Astrocyte (in vitro differentiated cells and primary cell): ENCODE results near the gene PTPN5. TPM values are rescaled to one million over a fixed set of nuclear protein-coding genes. Genes with fewer than 3 reads are reported as not detected.

ENCODE experiments used
- DNase-seq: peaks from one replicate; pipeline ENCODE4 v3.0.0-alpha.2; 2010; ENCODE audit warnings: low read depth
- FAIRE-seq: peaks from 2 replicates; lab custom pipeline; 2011; peaks lifted over from hg19 to GRCh38; lab: Jason Lieb, UNC
- H2AFZ ChIP-seq: 2 replicates; pipeline ENCODE4 v1.6.0; 2012; ENCODE audit warnings: low read depth, low read length, inconsistent platforms
- H3K27ac ChIP-seq: 2 replicates; pipeline ENCODE4 v1.5.1; 2011; ENCODE audit warnings: low read depth, low read length, inconsistent platforms
- H3K27me3 ChIP-seq: 2 replicates; pipeline ENCODE4 v1.6.0; 2011; ENCODE audit warnings: low read length, inconsistent platforms; ENCODE audit not compliant: insufficient read depth
- H3K36me3 ChIP-seq: 2 replicates; pipeline ENCODE4 v1.5.1; 2011; ENCODE audit warnings: low read length, inconsistent platforms; ENCODE audit not compliant: insufficient read depth
- H3K4me1 ChIP-seq: 2 replicates; pipeline ENCODE4 v1.5.1; 2011; ENCODE audit warnings: low read length, inconsistent platforms; ENCODE audit not compliant: insufficient read depth
- H3K4me2 ChIP-seq: 2 replicates; pipeline ENCODE4 v1.6.0; 2012; ENCODE audit warnings: low read length, inconsistent platforms
- H3K4me3 ChIP-seq: 2 replicates; pipeline ENCODE4 v1.5.1; 2011; ENCODE audit warnings: low read depth, mild to moderate bottlenecking, low read length, inconsistent platforms; ENCODE audit not compliant: insufficient read depth
- H3K79me2 ChIP-seq: 2 replicates; pipeline ENCODE4 v1.6.0; 2012; ENCODE audit warnings: mild to moderate bottlenecking, low read length, inconsistent platforms; ENCODE audit not compliant: insufficient read depth
- H3K9ac ChIP-seq: 2 replicates; pipeline ENCODE4 v1.6.0; 2012; ENCODE audit warnings: mild to moderate bottlenecking, low read length, inconsistent platforms
- H3K9me3 ChIP-seq: 2 replicates; pipeline ENCODE4 v1.5.1; 2012; ENCODE audit warnings: low read depth, mild to moderate bottlenecking, low read length, inconsistent platforms; ENCODE audit not compliant: insufficient read depth
- H4K20me1 ChIP-seq: 2 replicates; pipeline ENCODE4 v1.6.0; 2012; ENCODE audit warnings: low read length, inconsistent platforms; ENCODE audit not compliant: insufficient read depth
- H3K27ac Mint-ChIP-seq: one replicate; pipeline ENCODE4 v1.8.0; 2021; ENCODE audit warnings: mild to moderate bottlenecking, mixed read lengths; ENCODE audit not compliant: unreplicated experiment
- H3K27me3 Mint-ChIP-seq: one replicate; pipeline ENCODE4 v1.8.0; 2021; ENCODE audit warnings: low read depth, mixed read lengths; ENCODE audit not compliant: unreplicated experiment
- H3K36me3 Mint-ChIP-seq: one replicate; pipeline ENCODE4 v1.8.0; 2021; ENCODE audit warnings: low read depth, mixed read lengths; ENCODE audit not compliant: unreplicated experiment
- H3K4me1 Mint-ChIP-seq: one replicate; pipeline ENCODE4 v1.8.0; 2021; ENCODE audit warnings: low read depth, mixed read lengths; ENCODE audit not compliant: unreplicated experiment
- H3K4me3 Mint-ChIP-seq: one replicate; pipeline ENCODE4 v1.8.0; 2021; ENCODE audit warnings: mild to moderate bottlenecking, moderate library complexity, mixed read lengths; ENCODE audit not compliant: unreplicated experiment
- H3K9me3 Mint-ChIP-seq: one replicate; pipeline ENCODE4 v1.8.0; 2021; ENCODE audit warnings: mild to moderate bottlenecking, mixed read lengths; ENCODE audit not compliant: unreplicated experiment
- EZH2 ChIP-seq: IDR thresholded peaks from 2 replicates; pipeline ENCODE4 v1.6.1; 2012; ENCODE audit warnings: mild to moderate bottlenecking, low read length, inconsistent platforms; ENCODE audit not compliant: insufficient read depth
- total RNA-seq: library from RNA; stranded (reverse); gene quantifications from 2 replicates; pipeline ENCODE4 v1.2.1, GENCODE V29; 2021
- TF ChIP-seq, protein P1 (sequence below): IDR thresholded peaks from 2 replicates; pipeline ENCODE4 v1.5.1; 2011; ENCODE audit warnings: low read depth, mild to moderate bottlenecking, inconsistent platforms, low read length, moderate library complexity; ENCODE audit not compliant: insufficient read depth

Gene PTPN5
- total RNA-seq, 1 donor from 2014 or later, result 0.07 TPM

- no peak overlapping the region for H2AFZ ChIP-seq
- H3K27ac ChIP-seq, result no peak overlapping the region
- TF ChIP-seq, protein P1, sequence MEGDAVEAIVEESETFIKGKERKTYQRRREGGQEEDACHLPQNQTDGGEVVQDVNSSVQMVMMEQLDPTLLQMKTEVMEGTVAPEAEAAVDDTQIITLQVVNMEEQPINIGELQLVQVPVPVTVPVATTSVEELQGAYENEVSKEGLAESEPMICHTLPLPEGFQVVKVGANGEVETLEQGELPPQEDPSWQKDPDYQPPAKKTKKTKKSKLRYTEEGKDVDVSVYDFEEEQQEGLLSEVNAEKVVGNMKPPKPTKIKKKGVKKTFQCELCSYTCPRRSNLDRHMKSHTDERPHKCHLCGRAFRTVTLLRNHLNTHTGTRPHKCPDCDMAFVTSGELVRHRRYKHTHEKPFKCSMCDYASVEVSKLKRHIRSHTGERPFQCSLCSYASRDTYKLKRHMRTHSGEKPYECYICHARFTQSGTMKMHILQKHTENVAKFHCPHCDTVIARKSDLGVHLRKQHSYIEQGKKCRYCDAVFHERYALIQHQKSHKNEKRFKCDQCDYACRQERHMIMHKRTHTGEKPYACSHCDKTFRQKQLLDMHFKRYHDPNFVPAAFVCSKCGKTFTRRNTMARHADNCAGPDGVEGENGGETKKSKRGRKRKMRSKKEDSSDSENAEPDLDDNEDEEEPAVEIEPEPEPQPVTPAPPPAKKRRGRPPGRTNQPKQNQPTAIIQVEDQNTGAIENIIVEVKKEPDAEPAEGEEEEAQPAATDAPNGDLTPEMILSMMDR, result no peak
- TF ChIP-seq EZH2, result no peak
- Mint-ChIP-seq H3K27me3 (peaks cover 21% of the 10 kb centered on the region), H3K9me3 (no peaks in the 10 kb centered on the region), H3K4me1 (peaks cover 38% of the 10 kb centered on the region), H3K27ac (no peak overlapping the region), H3K4me3 (peak overlapping the region; percentile 76), H3K36me3 (peaks cover 9% of the 10 kb centered on the region)
- no peak for FAIRE-seq
- no peaks in the 10 kb centered on the region for H3K79me2 ChIP-seq
- no peak overlapping the region for H3K9ac ChIP-seq
- no peaks in the 10 kb centered on the region for H3K36me3 ChIP-seq
- no peaks in the 10 kb centered on the region for H3K9me3 ChIP-seq
- H3K4me1 ChIP-seq, result peaks cover 8% of the 10 kb centered on the region
- H4K20me1 ChIP-seq, result no peaks in the 10 kb centered on the region
- no peak overlapping the region for H3K4me2 ChIP-seq
- no peak overlapping the region for H3K4me3 ChIP-seq
- DNase-seq, result no peak
- H3K27me3 ChIP-seq, result peaks cover 4% of the 10 kb centered on the region
Measured at GRCh38 chr11:18700375-18700774, 91.2 kb downstream of the PTPN5 start.

GRCh38 chr11:18699848-18700261 is 91.7 kb downstream of the PTPN5 start:
- TF ChIP-seq EZH2, result no peak
- TF ChIP-seq, protein P1, result no peak
- DNase-seq (no peak), FAIRE-seq (no peak)
- H3K9me3 Mint-ChIP-seq, result no peaks in the 10 kb centered on the region
- H3K27ac ChIP-seq, result no peak overlapping the region
- H3K4me3 ChIP-seq, result no peak overlapping the region
- no peaks in the 10 kb centered on the region for H3K9me3 ChIP-seq
- no peak overlapping the region for H3K9ac ChIP-seq
- H3K4me2 ChIP-seq, result no peak overlapping the region
- peak overlapping the region; percentile 22 for H3K27ac Mint-ChIP-seq
- no peaks in the 10 kb centered on the region for H3K27me3 ChIP-seq
- H3K4me1 Mint-ChIP-seq, result peaks cover 38% of the 10 kb centered on the region
- no peaks in the 10 kb centered on the region for H4K20me1 ChIP-seq
- H3K79me2 ChIP-seq, result no peaks in the 10 kb centered on the region
- peaks cover 8% of the 10 kb centered on the region for H3K4me1 ChIP-seq
- no peak overlapping the region for H2AFZ ChIP-seq
- H3K36me3 Mint-ChIP-seq, result peaks cover 9% of the 10 kb centered on the region
- peak overlapping the region; percentile 76 for H3K4me3 Mint-ChIP-seq
- peaks cover 16% of the 10 kb centered on the region for H3K27me3 Mint-ChIP-seq
- H3K36me3 ChIP-seq, result no peaks in the 10 kb centered on the region

DNA sequence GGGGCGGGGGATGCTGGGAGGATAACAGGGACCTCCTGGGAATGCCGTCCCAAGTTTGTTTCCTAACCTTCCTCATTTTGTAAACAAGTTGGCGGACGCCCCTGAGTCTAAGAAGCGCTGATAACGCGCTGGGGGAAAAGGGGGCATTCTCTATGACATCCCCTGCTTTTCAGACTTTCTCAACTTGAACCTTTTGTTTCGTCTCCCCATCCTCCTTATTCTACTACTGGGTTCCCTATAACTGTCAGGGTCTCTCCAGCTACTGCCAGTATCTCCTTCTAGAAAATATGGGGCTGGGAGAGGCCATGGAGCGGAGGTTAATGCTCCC is 92.4 kb downstream of the PTPN5 start:
- Mint-ChIP-seq H3K4me1 (peaks cover 38% of the 10 kb centered on the region), H3K27me3 (peaks cover 13% of the 10 kb centered on the region), H3K36me3 (peaks cover 9% of the 10 kb centered on the region), H3K9me3 (no peaks in the 10 kb centered on the region), H3K27ac (no peak overlapping the region), H3K4me3 (peak overlapping the region; percentile 76)
- FAIRE-seq (no peak), DNase-seq (no peak)
- H3K4me3 ChIP-seq, result peak overlapping the region; percentile 47
- TF ChIP-seq EZH2, result no peak
- TF ChIP-seq, protein P1, result no peak
- H2AFZ ChIP-seq, result peak overlapping the region; percentile 69
- peak overlapping the region; percentile 29 for H3K9ac ChIP-seq
- H3K36me3 ChIP-seq, result no peaks in the 10 kb centered on the region
- H4K20me1 ChIP-seq, result no peaks in the 10 kb centered on the region
- H3K27ac ChIP-seq, result no peak overlapping the region
- H3K27me3 ChIP-seq, result no peaks in the 10 kb centered on the region
- peak overlapping the region; percentile 82 for H3K4me2 ChIP-seq
- no peaks in the 10 kb centered on the region for H3K79me2 ChIP-seq
- H3K9me3 ChIP-seq, result no peaks in the 10 kb centered on the region
- peaks cover 8% of the 10 kb centered on the region for H3K4me1 ChIP-seq
